HEK293 (cell line): ENCODE measurements around the gene TRDMT1.

Experiments used
- CTCF ChIP-seq: fragments of 450-650 bp; formaldehyde crosslinking; IDR thresholded peaks from 2 replicates; pipeline ENCODE4 v1.5.1; 2016; ENCODE audit warnings: missing biosample characterization, missing genetic modification characterization
- EGR2 ChIP-seq: fragments of 450-650 bp; formaldehyde crosslinking; IDR thresholded peaks from 2 replicates; pipeline ENCODE4 v1.5.1; 2016; ENCODE audit warnings: low read depth, missing biosample characterization, missing genetic modification characterization
- GLI4 ChIP-seq: fragments of 450-650 bp; formaldehyde crosslinking; IDR thresholded peaks from 2 replicates; pipeline ENCODE4 v1.5.1; 2016; ENCODE audit warnings: missing biosample characterization, missing genetic modification characterization
- KLF16 ChIP-seq: fragments of 450-650 bp; formaldehyde crosslinking; IDR thresholded peaks from 2 replicates; pipeline ENCODE4 v1.5.1; 2017; ENCODE audit warnings: missing biosample characterization, missing genetic modification characterization
- ZFP41 ChIP-seq: fragments of 450-650 bp; formaldehyde crosslinking; IDR thresholded peaks from 2 replicates; pipeline ENCODE4 v1.5.1; 2016; ENCODE audit warnings: missing biosample characterization, missing genetic modification characterization, borderline replicate concordance
- ZNF2 ChIP-seq: fragments of 450-650 bp; formaldehyde crosslinking; IDR thresholded peaks from 2 replicates; pipeline ENCODE4 v1.5.1; 2016; ENCODE audit warnings: missing biosample characterization, missing genetic modification characterization
- ZNF202 ChIP-seq: fragments of 450-650 bp; formaldehyde crosslinking; IDR thresholded peaks from 2 replicates; pipeline ENCODE4 v1.5.1; 2016; ENCODE audit warnings: missing biosample characterization, missing genetic modification characterization, borderline replicate concordance
- ZNF629 ChIP-seq: fragments of 450-650 bp; formaldehyde crosslinking; IDR thresholded peaks from 2 replicates; pipeline ENCODE4 v1.5.1; 2017; ENCODE audit warnings: missing biosample characterization, missing genetic modification characterization
- ZNF660 ChIP-seq: fragments of 450-650 bp; IDR thresholded peaks from 2 replicates; pipeline ENCODE4 v1.5.1; 2018; ENCODE audit warnings: missing biosample characterization, mild to moderate bottlenecking, missing genetic modification characterization
- ZNF692 ChIP-seq: fragments of 450-650 bp; formaldehyde crosslinking; IDR thresholded peaks from 2 replicates; pipeline ENCODE4 v1.5.1; 2016; ENCODE audit warnings: missing biosample characterization, missing genetic modification characterization
- ZNF747 ChIP-seq: fragments of 450-650 bp; formaldehyde crosslinking; IDR thresholded peaks from 2 replicates; pipeline ENCODE4 v1.5.1; 2016; ENCODE audit warnings: missing biosample characterization, missing genetic modification characterization
- TF ChIP-seq, protein P1 (sequence below): IDR thresholded peaks from 2 replicates; pipeline ENCODE4 v1.6.1; 2011; ENCODE audit warnings: mild to moderate bottlenecking, low read depth, low read length, borderline replicate concordance
- TF ChIP-seq, protein P2 (sequence below): fragments of 450-650 bp; formaldehyde crosslinking; conservative IDR thresholded peaks from 2 replicates; pipeline ENCODE4 v1.5.1; 2016; ENCODE audit warnings: low read depth, missing biosample characterization, missing genetic modification characterization

DNA sequence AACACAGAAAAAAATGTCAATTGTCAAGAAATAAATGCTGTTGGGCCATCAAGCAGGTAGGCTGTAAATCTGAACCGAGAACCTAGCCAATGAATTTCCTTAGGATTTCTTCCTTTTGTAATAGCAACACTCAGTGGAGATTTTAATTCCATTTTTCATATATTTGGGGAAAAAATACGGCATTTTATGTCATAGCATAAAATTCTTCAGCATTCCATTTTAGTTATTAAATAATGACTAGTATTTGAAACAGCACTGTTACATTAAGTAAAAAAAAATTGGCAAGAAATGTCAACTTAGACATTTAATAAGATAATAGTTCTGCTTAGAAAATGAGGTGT, 14.3 kb upstream of the TRDMT1 start:
- TF ChIP-seq CTCF (tag by site-specific recombination) (no peak), ZNF2 (no peak), EGR2 (no peak), ZNF629 (tag by site-specific recombination) (no peak), ZNF202 (no peak), KLF16 (tag by site-specific recombination) (no peak), GLI4 (tag by site-specific recombination) (no peak), ZNF692 (no peak), ZNF660 (no peak), ZNF747 (tag by site-specific recombination) (no peak), ZFP41 (no peak)
- TF ChIP-seq, protein P1, sequence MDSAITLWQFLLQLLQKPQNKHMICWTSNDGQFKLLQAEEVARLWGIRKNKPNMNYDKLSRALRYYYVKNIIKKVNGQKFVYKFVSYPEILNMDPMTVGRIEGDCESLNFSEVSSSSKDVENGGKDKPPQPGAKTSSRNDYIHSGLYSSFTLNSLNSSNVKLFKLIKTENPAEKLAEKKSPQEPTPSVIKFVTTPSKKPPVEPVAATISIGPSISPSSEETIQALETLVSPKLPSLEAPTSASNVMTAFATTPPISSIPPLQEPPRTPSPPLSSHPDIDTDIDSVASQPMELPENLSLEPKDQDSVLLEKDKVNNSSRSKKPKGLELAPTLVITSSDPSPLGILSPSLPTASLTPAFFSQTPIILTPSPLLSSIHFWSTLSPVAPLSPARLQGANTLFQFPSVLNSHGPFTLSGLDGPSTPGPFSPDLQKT: no peak
- TF ChIP-seq, protein P2, sequence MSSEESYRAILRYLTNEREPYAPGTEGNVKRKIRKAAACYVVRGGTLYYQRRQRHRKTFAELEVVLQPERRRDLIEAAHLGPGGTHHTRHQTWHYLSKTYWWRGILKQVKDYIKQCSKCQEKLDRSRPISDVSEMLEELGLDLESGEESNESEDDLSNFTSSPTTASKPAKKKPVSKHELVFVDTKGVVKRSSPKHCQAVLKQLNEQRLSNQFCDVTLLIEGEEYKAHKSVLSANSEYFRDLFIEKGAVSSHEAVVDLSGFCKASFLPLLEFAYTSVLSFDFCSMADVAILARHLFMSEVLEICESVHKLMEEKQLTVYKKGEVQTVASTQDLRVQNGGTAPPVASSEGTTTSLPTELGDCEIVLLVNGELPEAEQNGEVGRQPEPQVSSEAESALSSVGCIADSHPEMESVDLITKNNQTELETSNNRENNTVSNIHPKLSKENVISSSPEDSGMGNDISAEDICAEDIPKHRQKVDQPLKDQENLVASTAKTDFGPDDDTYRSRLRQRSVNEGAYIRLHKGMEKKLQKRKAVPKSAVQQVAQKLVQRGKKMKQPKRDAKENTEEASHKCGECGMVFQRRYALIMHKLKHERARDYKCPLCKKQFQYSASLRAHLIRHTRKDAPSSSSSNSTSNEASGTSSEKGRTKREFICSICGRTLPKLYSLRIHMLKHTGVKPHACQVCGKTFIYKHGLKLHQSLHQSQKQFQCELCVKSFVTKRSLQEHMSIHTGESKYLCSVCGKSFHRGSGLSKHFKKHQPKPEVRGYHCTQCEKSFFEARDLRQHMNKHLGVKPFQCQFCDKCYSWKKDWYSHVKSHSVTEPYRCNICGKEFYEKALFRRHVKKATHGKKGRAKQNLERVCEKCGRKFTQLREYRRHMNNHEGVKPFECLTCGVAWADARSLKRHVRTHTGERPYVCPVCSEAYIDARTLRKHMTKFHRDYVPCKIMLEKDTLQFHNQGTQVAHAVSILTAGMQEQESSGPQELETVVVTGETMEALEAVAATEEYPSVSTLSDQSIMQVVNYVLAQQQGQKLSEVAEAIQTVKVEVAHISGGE (tag by site-specific recombination): no peak
